Keratinocyte (primary cell): Measurements from ENCODE around the gene USP27X. TPM values are rescaled to one million over a fixed set of nuclear protein-coding genes. Genes with fewer than 3 reads are reported as not detected.

ENCODE experiments used
- DNase-seq: peaks from one replicate; pipeline ENCODE4 v3.0.0-alpha.2; 2011; ENCODE audit warnings: low read depth, missing footprints, low spot score
- FAIRE-seq: peaks from 2 replicates; lab custom pipeline; 2011; peaks lifted over from hg19 to GRCh38; lab: Jason Lieb, UNC
- H2AFZ ChIP-seq: 2 replicates; pipeline ENCODE4 v1.6.0; 2012; ENCODE audit warnings: low read length, control low read depth, inconsistent platforms; ENCODE audit not compliant: control insufficient read depth
- H3K27ac ChIP-seq: 2 replicates; pipeline ENCODE4 v1.5.1; 2011; ENCODE audit warnings: low read length; ENCODE audit not compliant: control insufficient read depth, insufficient read depth
- H3K27me3 ChIP-seq: 3 replicates; pipeline ENCODE4 v1.6.0; 2011; ENCODE audit warnings: low read length; ENCODE audit not compliant: control insufficient read depth, insufficient read depth; ENCODE audit errors: extremely low read depth
- H3K36me3 ChIP-seq, 2 experiments: 2 replicates in 1 of 2; 3 replicates in 1 of 2; pipeline ENCODE4 v1.5.1; 2011; ENCODE audit warnings: low read length in 2 of 2, mild to moderate bottlenecking in 1 of 2; ENCODE audit not compliant: control insufficient read depth in 2 of 2, insufficient read depth in 2 of 2; ENCODE audit errors: extremely low read depth in 1 of 2
- H3K4me1 ChIP-seq: 3 replicates; pipeline ENCODE4 v1.5.1; 2011; ENCODE audit warnings: low read length; ENCODE audit not compliant: control insufficient read depth, insufficient read depth; ENCODE audit errors: extremely low read depth
- H3K4me2 ChIP-seq: 3 replicates; pipeline ENCODE4 v1.6.0; 2011; ENCODE audit warnings: low read depth, low read length; ENCODE audit not compliant: control insufficient read depth, insufficient read depth; ENCODE audit errors: extremely low read depth
- H3K4me3 ChIP-seq, 3 experiments: fragments of 200-600 bp in 1 of 3; sonication (generic) in 1 of 3; 2 replicates in 2 of 3; 3 replicates in 1 of 3; pipeline ENCODE4 v1.5.1; 2011 to 2016; ENCODE audit warnings: low read length in 3 of 3, mild to moderate bottlenecking in 3 of 3, control low read depth in 2 of 3, inconsistent platforms in 1 of 3, low read depth in 1 of 3, mixed read lengths in 1 of 3, mixed run types in 1 of 3, moderate library complexity in 1 of 3; ENCODE audit not compliant: control insufficient read depth in 2 of 3, insufficient read depth in 2 of 3; ENCODE audit errors: extremely low read depth in 1 of 3
- H3K79me2 ChIP-seq: 2 replicates; pipeline ENCODE4 v1.6.0; 2012; ENCODE audit warnings: low read length; ENCODE audit not compliant: control insufficient read depth, insufficient read depth
- H3K9ac ChIP-seq: 3 replicates; pipeline ENCODE4 v1.6.0; 2011; ENCODE audit warnings: low read length; ENCODE audit not compliant: control insufficient read depth, insufficient read depth; ENCODE audit errors: extremely low read depth
- H3K9me1 ChIP-seq: 3 replicates; pipeline ENCODE4 v1.6.0; 2011; ENCODE audit warnings: low read length; ENCODE audit not compliant: control insufficient read depth, insufficient read depth; ENCODE audit errors: extremely low read depth
- H3K9me3 ChIP-seq: 2 replicates; pipeline ENCODE4 v1.5.1; 2012; ENCODE audit warnings: low read depth, low read length; ENCODE audit not compliant: control insufficient read depth
- H4K20me1 ChIP-seq: 3 replicates; pipeline ENCODE4 v1.6.0; 2011; ENCODE audit warnings: low read length; ENCODE audit not compliant: control insufficient read depth, insufficient read depth; ENCODE audit errors: extremely low read depth
- EZH2 ChIP-seq: IDR thresholded peaks from one replicate; pipeline ENCODE4 v1.6.1; 2012; ENCODE audit warnings: inconsistent platforms, mild to moderate bottlenecking, low read length, moderate library complexity
- dilution Hi-C: fragments of 300-500 bp; cut with MboI; formaldehyde crosslinking; loops from one replicate; pipeline ENCODE4 v1.7.0; 2020; ENCODE audit warnings: low sequenced_read_pairs; ENCODE audit not compliant: extremely low pct_ligation_motif_present
- polyA plus RNA-seq, 5 experiments: library from polyadenylated mRNA; depleted of rRNA in 3 of 5; stranded (reverse) in 3 of 5; stranded (forward) in 1 of 5; unstranded in 1 of 5; fragments of >200 nt; gene quantifications; 1 replicate in 1 of 5; 2 replicates in 3 of 5; 3 replicates in 1 of 5; pipeline versions ENCODE4 v1.2.1 to v1.2.3, GENCODE V29; 2011 to 2012; ENCODE audit warnings: missing spikeins in 2 of 5, low read depth in 1 of 5, low replicate concordance in 1 of 5
- TF ChIP-seq, protein P1 (sequence below), 3 experiments: IDR thresholded peaks in 1 of 3; conservative IDR thresholded peaks in 1 of 3; optimal IDR thresholded peaks in 1 of 3; 2 replicates in 2 of 3; 3 replicates in 1 of 3; pipeline versions ENCODE3 to v1.5.1; 2011; ENCODE audit warnings: low read length in 3 of 3, mild to moderate bottlenecking in 3 of 3, moderate library complexity in 2 of 3, control low read depth in 1 of 3, inconsistent platforms in 1 of 3; ENCODE audit not compliant: insufficient read depth in 2 of 3; ENCODE audit errors: extremely low read depth in 1 of 3

The USP27X gene
- polyA plus RNA-seq, 1 donor (not counting 4 experiments of a cell fraction or from before 2014, with no cell fraction given): 2.8 TPM

DNA sequence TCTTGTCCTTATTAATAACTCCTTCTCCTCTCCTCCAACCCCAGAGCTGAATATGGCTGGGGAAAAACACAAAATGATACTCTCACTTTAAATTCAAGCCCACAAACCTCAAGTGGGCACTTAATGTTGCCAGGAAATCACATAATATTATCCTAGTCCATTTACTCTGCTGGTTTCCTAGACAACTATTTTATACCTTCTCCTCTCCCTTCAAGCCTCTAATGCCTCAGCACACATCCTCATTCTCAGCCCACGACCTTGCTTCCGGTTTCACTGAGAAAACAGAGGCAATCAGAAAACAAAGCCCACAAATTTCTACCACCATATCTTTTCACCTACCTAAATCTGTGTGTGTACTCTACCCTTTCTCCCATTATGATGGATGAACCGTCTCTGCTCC is 31.1 kb downstream of the USP27X start:
- Histone ChIP-seq H3K9ac (no peak overlapping the region), H3K4me1 (no peaks in the 10 kb centered on the region), H3K9me3 (no peaks in the 10 kb centered on the region), H3K27me3 (no peaks in the 10 kb centered on the region), H2AFZ (no peak overlapping the region), H3K9me1 (no peaks in the 10 kb centered on the region), H3K79me2 (no peaks in the 10 kb centered on the region), H3K4me3 (no peak overlapping the region), H3K27ac (no peak overlapping the region), H3K4me2 (no peak overlapping the region), H4K20me1 (no peaks in the 10 kb centered on the region), H3K36me3 (no peaks in the 10 kb centered on the region)
- dilution Hi-C loops: no loop called here
- TF ChIP-seq, protein P1, sequence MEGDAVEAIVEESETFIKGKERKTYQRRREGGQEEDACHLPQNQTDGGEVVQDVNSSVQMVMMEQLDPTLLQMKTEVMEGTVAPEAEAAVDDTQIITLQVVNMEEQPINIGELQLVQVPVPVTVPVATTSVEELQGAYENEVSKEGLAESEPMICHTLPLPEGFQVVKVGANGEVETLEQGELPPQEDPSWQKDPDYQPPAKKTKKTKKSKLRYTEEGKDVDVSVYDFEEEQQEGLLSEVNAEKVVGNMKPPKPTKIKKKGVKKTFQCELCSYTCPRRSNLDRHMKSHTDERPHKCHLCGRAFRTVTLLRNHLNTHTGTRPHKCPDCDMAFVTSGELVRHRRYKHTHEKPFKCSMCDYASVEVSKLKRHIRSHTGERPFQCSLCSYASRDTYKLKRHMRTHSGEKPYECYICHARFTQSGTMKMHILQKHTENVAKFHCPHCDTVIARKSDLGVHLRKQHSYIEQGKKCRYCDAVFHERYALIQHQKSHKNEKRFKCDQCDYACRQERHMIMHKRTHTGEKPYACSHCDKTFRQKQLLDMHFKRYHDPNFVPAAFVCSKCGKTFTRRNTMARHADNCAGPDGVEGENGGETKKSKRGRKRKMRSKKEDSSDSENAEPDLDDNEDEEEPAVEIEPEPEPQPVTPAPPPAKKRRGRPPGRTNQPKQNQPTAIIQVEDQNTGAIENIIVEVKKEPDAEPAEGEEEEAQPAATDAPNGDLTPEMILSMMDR (optimal IDR thresholded peaks at IDR 0.05 in 1 of 3, IDR thresholded peaks at IDR 0.05 in 1 of 3, conservative IDR thresholded peaks at IDR 0.05 in 1 of 3; ENCODE audit: extremely low read depth in 1 of 3, insufficient read depth in 2 of 3, low read length in 3 of 3): no peak
- no peak for TF ChIP-seq EZH2
- no peak for FAIRE-seq
- no peak for DNase-seq

DNA sequence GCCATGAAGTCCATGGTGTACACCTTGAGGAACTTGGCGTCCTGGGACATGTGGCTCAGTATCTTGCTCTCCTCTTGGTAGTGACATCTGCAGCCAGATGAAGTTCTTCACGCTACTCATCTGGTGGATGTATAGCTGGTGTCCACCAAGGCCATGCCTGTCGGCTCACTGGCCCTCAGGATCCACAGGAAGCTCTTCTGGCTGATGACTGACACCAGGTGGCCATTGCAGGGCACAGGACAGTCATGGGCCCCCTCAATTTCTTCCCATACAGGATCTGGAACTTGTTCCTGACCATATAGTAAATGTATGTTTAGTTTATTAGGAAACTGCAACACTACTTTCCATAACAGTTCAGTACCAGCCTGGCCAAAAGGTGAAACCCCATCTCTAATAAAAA is 32.8 kb downstream of the USP27X start:
- no peak for TF ChIP-seq EZH2
- TF ChIP-seq, protein P1 (optimal IDR thresholded peaks at IDR 0.05 in 1 of 3, IDR thresholded peaks at IDR 0.05 in 1 of 3, conservative IDR thresholded peaks at IDR 0.05 in 1 of 3; ENCODE audit: extremely low read depth in 1 of 3, insufficient read depth in 2 of 3, low read length in 3 of 3): no peak
- no peak for FAIRE-seq
- Histone ChIP-seq H3K9me3 (no peaks in the 10 kb centered on the region), H3K79me2 (no peaks in the 10 kb centered on the region), H3K4me2 (no peak overlapping the region), H3K27ac (no peak overlapping the region), H3K4me3 (no peak overlapping the region), H4K20me1 (no peaks in the 10 kb centered on the region), H3K36me3 (no peaks in the 10 kb centered on the region), H2AFZ (no peak overlapping the region), H3K4me1 (no peaks in the 10 kb centered on the region), H3K9me1 (no peaks in the 10 kb centered on the region), H3K27me3 (no peaks in the 10 kb centered on the region), H3K9ac (no peak overlapping the region)
- no peak for DNase-seq
- dilution Hi-C loops: no loop called here
